DMS 273 (cell line): ENCODE data around the gene UBC.

Experiments
- DNase-seq: peaks from one replicate; lab custom pipeline; 2025; ENCODE audit not compliant: unreplicated experiment; lab: John Stamatoyannopoulos, UW

Gene UBC

DNA sequence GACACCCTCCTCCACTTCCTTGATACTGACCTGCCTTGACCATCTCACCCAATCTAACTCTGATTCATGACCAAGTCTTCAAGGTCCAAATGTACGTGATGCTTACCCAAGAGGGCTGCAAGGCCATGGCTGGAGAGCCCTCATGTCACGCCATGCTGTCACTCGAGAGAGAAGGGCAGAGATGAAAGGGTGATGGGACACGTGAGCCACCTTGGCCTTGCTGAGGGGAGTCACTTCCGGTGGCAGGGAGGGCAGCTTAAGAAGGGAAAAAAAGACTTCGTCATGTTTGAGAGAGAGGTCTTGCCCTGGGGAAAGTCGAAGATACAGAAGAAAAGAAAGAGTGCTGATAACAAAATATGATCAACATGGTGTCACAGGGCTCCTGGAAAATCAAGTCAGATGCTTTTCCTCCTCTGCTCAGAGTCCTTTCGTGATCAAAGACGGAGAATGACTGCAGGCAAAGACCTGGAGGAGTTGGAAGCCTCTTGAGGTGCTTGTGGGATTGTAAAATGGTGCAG is 47.5 kb downstream of the UBC start:
- DNase-seq = no peak

DNA sequence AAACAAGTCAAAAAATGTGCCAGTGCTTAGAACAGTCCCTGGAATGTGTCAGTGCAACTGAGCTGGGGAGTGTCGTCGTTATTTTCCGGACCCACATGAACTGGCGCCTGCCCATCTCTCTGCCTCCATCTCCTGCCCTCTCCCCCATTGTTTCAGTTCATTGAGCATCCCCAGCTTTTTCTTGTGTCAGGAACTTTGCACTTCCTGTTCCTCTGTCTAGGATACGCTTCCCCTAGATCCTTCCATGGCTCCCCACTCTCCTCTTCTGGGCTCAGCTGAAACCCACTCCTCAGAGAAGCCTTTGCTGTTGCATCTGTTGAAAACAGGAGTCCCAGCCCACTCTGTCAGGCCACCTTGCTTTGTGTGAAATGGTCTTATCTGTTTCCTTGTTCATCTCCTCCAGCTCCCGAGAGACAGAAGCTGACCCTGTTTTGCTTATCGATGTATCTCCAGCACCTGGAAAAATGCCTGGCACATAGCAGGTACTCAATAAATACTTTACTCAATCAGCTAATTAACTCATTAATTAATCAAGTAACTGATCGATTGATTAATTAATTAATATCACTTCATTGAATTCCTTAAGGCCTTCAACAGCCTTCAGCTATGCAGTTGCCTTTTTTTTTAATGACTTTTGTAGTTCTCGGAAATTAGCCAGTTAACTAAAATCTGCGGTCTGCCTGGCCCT is 48.1 kb downstream of the UBC start:
- no peak for DNase-seq

DNA sequence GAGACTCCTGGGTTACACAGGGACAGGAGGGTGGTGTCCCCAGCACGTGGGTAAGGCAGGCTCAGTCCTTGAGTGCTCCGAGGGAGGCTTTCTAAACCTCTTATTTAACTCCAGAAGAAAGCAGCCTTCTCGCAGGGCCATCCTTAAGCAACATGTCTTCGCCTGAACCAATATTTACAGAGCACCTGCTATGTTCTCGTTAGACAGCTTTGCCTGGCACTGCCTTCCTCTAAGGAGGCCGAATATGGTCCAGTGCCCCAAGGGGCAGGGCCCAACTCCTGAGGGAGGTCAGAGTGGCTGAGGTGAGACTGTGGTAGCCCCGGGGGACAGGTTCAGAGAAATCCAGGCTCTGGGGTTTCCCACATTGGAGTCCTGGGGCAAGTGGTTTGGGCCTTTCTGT is 48.7 kb downstream of the UBC start:
- DNase-seq = no peak

DNA sequence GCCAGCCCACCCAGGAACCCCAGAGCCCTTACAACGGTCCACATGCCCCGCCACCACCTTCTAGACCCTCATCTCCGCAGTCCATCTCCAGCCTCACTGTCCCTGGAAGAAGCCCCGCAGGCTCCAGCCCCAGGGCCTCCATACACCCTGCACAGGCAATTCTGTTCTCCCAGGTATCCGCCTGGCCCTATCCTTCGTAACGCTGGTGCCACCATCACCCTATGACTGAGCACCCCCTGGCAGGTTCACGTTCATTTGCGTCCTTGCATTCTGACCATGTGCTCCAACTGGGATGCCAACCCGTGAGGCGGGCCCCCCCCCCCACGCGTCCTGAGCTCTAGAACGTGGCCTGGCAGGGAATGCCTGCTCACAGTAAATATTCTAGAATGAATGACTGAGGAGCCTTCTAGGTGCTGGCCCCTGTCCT is 50.1 kb downstream of the UBC start:
- no peak for DNase-seq

DNA sequence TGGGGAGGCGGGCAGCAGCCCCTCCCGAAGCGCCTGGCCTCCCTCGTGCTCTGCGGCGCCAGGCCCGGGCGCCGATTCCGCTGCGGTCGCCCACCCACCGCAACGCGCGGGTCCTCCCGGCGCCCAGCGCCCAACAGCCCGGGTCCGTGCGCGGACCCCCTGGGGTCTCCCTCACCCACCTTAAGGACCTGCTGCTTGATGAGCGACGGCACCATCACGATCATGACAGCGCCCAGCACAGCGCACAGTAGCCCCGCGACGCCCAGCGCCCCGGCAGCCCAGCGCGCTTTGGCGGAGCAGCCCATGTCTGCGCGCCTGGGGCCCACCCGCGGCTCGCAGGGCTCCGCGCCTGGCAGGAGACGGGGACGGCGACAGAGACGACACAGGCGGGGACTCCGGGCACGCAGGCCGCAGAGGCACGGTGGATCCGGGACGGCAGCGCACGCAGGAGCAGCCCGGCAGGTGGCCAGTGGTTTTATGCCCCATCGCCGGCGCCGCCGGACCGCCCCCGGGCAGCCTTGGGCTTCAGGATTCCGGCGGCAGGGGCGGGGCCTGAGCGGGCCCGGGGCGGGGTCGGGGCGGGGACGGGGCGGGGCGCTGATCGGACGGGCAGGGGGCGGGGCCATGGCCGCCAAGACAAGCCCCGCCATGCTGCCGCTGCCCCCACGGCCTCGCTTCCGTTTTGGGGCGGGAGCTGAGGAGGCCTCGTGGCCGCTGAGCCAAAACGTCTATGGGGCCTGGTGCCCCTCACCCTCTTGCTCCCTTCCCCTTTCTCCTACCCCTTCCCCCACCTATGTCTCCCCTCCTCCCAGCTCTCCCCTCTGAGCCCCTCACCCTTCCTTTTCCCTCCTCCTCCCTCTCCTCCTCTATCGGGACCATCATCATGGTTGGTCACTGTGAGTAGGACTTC is 50.8 kb downstream of the UBC start, which contains the start of gene SCARB1:
TSS of gene SCARB1 (minus strand) at position 449 of the 910 bp plus-strand sequence. CDS start at position 305, 144 bp downstream.
- peak; percentile 88 for DNase-seq

DNA sequence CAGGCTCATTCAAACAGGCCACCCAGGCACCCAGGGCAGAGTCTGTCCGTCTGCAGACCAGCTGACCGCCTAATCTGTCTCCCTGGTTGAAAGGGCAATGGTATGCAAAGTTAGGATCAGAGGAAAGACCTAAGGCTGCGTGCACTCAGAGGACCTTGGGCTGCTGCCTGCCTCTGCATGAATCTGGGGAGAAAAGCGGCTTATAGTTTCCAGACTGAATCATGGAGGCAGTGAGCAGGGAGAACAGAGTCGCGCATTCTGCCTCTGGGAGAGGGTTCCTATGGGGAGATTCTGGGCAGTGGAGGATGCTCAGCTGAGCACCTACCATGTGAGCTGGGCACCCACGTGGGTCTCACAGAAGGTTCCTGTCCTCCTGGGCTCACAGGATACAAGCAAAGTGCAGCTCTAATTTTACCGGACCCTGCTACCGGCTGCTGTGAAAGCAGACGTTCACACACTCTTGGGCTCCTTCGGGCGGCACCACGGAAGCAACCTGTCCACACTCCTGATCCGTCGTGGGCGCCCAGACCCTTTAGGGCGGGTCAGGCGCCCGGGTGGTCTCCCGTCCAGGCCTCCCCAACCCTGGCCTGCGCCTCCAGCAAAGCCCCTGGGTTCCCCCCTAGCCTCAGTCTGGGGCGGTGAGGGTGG is 51.6 kb downstream of the UBC start:
- peak; percentile 62 for DNase-seq

DNA sequence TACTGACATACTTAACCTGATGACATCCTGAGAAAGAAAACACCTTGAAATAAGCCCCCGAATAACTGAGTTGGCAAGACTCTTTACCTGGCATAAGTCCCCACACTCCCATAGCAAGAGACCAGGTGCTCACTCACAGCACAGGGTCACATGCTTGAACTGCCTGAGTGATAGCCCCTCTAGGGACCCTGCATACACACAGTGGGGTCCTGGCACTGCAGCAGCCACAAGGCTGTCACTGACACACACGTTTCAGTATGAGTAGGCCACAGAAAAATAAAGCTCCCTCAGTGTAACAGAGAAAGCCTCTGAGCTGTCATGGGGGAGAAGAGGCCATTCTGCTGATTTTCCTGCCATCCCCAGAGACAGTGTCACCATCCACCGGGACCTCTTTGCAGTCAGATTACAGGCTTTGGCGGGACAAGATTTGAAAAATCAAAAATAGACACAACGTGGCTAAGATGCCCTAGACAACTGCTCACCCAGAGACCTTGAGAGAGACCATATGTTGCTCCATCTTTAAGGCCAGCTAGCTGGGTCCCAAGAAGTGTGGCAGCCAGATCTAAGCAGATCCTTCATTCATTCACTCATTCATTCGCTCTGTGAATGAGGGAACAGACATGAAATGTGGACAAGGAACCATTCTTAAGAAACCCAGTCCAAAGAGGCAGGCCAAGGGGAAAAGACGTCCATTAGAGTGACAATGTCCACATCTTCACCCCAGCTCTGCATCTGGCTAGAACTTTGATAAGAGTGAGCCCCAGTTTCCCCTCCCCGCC is 52.4 kb downstream of the UBC start:
- DNase-seq = no peak
